Suppressor macrophage treated with lipopolysaccharide for 4 hours (primary cell): ENCODE data around the gene ABHD8.
A peak's percentile ranks its signal among the peaks of the same experiment; 100 is the strongest.

Experiments
- DNase-seq: peaks from one replicate; pipeline ENCODE4 v3.0.0-alpha.2; 2020

ABHD8 gene

DNA sequence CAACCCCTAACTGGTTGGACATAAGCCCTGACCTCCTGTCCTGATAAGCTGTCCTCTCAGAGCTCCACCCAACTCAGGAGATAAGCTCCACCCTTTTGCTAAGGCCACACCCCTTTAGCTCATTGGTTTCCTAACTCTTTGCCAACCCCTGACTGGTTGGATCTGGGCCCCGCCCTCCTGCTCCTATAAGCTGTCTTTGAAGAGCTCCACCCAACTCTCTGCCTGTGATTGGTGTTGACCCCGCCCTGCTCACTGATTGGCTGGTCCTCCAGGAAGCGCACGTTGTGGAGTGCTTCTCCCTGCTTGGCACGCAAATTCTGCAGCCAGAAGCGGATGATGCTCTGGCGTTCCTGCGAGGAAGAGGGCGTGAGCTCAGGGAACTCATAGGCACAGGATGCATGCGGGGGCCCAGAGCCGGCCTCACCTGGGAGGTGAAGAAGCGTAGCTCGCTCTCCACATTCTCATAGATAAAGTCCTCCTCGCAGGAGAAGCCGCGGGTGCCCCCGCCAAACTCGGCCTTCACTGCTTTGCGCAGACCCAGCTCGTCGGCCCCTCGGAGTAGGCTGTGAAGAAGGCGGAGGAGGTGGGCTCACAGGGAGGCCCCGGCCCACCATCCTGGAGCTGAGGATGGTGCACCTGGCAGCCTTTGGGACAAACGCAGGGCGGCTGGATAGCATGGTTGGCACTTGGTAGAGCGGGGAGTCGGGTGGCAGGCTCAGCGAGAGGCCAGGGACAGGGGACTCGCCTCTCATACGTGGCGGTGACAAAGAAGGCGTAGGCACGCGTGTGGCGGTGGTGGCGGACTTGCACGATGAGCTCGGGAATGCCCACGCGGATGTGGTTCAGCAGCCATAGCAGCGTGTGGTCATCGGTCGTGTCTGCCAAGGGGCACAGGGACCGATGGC lies 29.7 kb upstream of the ABHD8 start:
- DNase-seq = peak; percentile 41

DNA sequence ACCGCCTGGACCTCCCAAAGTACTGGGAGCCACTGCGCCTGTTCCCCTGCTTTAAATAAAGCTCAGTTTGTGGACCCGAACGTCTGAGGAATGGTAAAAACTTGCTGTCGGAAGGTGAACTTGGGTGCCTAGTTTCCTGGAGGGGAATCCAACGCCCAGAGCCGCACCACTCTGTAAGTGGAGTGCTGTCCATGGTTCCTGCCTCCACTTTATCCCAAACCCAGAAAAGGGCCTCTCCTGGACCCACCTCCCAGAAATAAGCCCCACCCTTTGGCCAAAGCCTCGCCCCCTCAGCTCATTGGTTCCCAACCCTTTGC lies 29.1 kb upstream of the ABHD8 start:
- DNase-seq = no peak

DNA sequence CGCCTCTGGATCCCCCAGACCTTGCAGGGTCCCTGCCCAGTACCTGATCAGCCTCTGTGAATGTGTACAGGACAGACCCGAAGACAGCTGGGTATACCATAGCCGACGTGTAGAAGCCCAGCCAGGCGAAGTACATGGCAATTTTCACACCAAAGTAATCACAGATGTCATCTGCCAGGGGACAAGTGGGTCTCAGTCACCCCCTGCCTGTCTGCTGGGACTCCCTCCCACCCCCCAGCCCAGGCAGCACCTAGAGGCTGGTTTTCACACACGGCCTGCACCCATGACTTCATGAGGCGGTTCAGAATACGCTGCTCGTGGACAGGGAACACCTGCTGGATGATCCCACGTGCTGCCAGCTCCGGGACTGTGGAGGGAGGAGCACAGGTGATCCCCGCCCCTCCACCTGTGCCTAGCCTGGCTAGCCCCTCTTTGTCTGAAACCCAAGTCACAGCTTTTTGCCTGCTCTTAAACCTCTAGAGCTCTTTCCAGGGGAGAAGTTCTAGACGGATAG lies 27.9 kb upstream of the ABHD8 start:
- DNase-seq = no peak

DNA sequence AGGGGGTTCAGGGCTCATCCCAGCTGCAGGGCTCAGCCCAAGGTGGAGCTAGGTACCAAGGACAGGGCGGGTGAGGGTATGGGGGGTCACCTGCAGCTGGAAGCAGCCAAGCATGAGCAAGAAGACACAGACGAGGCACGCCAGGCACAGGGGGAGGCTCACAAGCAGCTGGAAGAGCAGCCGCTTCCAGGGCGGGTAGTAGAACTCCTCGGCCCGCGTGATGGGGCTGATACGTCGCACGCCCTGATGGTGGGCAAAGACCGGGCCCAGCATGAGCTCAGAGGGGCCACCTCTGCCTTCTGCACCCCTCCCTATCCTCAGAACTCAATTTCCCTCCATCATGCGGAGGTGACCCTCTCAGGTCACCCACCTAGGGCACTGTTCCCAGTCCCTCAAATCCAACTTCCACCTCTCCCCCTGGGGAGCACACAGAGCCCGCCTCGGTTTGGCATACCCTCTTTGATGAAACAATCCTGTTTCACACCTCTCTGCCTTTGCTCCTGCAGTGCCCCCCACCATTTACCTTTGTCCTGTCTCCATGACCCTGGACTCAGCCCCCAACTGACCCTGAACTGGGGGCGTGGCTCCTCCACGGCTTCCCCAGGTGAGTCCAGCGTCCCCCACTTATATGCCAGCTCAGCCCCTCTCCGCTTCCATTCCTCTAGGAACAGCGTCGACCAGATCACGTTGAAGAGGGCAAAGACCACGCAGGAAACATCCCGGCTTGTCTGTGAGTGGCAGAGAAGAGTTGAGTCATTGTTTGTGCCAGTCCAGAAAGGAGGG lies 27.2 kb upstream of the ABHD8 start:
- DNase-seq = no peak

DNA sequence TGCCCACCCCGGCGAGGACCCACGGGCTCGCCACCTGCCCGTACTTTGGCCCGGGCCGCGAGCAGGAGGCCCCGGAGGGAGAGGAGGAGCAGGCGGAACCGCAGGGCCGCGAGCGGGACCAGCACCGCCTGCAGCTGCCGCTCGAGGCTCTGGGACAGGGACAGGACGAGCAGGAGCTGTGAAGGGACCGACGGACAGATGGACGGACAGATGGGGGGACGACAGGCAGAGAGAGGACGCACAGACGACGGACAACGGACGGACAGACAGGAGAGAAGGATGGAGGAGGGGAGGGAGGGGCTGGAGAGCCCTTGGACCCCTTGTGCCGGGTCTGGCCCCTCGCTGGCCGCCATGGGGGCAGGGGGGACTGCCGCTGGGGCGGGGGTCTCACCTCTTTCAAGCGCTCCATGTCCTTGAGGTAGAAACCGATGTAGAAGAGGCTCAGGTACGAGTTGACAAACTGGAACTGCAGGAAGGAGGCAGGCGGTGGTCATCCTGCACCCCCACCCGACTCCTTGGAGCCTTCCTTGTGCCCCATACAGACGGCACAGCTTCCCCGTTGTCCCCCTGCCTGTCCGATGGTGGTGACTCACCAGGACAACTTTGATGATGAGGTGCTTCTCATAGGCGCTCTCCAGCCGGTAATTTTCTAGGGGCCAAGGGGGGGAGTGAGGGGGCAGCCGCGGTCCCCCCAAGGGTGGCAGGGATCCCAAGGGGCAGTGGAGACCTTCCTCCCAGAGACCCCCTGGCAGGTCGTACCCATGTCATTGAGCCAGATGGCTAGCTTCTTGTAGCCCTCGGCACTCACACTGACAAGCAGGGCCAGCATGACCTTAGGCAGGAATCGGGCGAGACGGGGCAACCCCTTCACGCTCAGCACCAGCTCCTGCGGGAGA lies 26.4 kb upstream of the ABHD8 start:
- DNase-seq = no peak

DNA sequence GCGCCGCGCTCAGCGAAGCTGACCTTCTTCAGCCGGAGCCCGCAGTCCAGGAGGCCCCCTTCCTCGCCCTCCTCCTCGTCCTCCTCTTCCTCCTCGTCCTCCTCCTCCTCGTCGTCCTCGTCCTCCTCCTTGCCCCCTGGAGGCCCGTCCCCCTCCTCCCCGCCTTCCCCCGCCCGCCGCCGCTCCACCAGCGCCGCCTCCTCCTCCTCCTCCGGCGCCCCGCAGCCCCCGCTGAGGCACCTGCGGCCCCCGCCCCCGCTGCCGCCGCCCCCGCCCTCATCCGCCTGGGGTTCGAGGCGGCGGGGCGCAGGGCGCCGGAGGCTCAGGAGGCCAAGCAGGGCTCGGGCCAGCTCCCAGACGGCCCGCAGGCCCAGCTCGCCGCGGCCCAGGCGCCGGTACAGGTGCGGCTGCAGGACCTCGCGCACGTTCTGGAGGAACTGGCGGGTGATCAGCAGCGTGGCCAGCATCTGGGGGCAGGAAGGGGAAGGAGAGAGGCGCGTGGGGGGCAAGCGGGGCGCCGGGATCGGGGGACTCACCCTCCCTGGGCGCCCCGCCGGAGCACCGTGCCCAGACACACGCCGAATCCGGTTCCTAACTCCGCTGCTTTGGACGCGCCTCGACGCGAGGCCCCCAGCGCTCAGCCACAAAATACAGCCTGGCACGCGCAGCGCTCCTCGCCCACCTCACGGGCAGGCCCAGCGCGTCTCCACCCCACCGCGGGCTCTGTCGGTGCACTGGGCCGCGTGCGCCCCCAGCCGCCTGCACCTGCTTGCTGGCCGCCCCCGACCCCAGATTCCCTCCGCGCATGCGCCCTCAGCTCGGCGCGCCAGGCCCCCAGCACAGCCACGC lies 25.5 kb upstream of the ABHD8 start:
- DNase-seq = no peak

DNA sequence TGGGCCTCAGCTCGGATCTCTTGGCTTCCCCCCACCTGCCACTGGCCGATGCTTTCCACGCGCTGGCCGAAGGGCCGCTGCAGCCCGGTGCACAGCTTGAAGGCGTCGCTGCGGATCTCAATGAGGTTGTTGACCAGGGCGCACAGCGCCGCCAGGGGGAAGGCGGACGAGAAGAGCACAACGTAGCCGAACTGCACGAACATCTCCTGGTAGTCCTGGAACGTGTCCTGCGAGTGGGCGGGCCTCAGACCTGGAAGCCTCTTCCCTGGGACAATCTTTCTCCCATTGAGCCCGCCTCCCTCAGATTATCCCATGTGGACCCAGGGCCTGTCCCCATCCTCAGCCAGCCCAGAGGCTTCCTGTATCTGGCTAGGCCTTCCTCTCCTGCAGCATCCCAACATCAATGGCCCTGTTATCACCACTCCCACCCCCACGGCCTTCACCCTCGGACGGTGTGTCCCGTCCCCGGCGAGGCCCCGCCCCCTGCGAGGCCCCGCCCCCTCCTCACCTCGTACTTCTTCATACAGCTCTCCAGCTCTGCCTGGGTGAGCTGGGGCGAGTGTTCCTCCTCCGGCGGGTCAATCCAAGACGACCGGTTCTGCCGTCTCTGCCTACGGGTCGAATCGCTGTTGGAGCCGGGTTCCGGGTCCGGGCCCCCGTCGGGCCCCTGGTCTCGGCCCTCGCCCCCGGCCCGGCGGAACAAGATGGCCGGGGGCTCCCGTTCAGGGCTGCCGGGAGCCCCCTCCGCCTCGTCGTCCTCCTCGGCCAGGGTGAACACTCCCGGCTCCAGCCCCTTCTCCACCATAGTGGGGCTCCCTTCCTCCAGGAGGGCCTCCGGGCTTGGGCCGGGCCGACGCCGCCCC lies 24.7 kb upstream of the ABHD8 start:
- peak; percentile 43 for DNase-seq

DNA sequence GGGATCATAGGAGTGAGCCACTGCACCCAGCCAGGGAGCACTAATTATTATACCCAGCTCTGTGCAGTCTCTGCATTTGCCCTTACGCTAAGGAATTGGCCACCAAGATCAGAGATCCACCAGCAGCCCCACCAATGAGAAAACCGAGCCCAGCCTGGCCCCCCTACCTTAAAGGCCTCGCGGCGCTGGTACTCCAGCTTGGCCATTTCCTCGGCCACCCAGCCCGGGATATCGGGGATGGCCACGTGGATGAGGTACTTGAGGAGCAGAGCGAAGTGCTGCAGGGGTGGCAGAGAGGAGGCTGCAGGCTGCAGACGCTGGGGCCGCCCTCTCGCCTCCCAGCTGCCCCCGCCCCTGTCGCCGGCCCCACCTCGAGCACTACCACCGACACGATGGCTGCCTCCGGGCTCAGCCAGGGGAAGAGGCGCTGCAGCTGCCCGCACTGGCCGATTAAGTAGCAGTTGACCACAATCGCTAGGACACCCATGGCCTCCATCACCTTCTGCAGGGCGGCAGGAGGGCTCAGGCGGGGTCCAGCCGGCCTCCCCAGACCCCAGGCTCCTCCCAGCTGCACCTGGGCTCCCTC lies 23.9 kb upstream of the ABHD8 start:
- DNase-seq = no peak

DNA sequence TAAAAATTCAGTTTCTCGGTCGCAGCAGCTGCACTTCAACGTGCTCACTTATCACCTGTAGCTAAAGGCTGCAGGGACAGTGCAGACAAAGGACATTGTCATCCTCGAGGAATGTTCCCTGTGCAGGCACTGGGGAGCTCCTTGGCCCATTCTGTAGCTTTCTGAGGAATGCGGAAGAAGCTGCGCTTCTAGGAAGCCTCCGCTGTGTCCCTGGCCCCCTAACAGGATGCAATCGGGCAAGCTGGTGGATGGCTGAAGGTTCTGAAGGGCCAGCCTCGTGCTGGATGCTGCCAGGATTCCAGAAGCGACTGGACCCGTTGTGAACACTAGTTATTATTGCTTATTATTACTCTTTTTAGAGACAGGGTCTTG lies 23.4 kb upstream of the ABHD8 start:
- no peak for DNase-seq

DNA sequence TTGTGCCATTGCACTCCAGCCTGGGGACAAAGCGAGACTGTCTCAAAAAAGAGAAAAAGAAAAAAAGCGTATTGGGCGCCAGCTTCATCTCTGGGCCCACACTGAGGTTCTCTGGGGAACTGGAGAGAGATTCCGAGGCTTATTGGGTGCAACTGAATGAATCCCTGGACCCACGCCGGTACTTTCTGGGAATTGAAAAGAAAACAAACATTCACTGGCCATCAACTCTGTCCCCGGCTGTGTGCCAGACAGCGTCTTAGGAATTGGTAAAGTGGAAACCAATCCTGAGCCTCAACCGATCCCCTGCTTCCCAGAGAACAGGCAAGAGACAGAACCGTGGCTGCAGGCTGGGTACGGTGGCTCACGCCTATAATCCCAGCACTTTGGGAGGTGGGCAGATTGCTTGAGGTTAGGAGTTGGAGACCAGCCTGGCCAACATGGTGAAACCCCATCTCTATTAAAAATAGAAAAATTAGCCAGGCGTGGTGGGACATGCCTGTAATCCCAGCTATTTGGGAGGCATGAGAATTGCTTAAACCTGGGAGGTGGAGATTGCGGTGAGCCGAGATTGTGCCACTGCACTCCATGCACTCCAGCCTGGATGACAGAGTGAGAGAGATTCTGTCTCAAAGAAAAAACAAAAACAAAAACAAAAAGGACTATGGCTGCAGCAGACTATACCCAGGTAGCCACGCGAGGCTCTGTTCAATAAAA lies 22.8 kb upstream of the ABHD8 start:
- DNase-seq = no peak

DNA sequence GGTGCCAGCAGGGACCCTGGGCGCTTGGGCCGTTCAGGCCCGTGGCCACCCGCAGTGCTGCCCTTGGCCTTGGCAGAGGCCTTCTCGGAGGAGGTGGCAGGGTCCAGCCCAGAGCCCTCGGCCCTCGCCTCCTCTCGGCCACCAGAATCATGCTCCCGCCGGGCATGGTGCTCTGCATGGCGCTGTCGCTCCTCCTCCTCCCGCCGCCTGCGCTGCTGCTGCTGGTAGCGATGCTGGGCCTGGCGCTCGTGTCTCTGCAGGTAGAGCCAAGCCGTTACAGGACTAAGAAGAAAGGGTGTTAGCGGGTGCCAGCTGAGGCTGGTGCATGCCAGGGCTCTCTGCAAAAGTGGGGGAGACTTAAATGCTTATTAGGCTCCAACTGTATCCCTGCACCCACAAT lies 21.9 kb upstream of the ABHD8 start:
- DNase-seq = no peak

DNA sequence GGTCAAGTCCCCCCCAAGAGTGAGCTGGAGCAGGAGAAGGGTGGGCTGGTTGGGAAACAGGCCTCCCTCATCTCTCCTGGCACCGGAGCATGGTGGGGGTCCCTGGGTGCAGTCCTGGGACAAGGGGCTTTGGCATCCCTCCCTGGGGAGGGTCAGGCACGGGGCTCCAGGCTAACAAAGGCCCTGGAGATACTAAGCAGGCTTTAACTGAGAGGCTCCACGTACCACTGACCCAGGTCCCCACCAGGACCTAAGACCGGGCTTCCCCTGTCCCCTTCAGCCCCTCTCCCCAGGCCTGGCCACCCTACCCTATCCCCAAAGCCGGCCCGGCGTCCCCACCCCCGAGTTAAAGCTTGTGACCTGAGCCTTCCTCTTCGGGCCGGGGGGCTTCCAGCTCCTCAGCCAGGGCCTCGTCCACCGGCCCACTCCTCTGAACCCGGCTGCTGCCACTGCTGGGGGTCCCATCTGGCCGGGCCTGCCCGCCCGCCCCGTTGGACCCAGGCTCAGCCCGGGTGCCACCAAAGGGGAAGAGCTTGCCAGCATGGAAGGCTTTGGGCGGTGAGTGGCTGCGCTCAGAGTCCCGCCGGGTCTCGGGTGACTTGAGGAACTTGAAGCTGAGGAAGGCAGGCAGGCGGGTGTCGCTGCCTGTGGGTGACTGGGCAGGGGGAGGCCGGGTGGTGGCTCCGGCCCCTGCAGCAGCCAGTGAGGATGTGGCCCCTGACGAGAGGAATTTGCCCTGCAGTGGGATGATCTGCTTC lies 21.3 kb upstream of the ABHD8 start:
- DNase-seq = no peak

DNA sequence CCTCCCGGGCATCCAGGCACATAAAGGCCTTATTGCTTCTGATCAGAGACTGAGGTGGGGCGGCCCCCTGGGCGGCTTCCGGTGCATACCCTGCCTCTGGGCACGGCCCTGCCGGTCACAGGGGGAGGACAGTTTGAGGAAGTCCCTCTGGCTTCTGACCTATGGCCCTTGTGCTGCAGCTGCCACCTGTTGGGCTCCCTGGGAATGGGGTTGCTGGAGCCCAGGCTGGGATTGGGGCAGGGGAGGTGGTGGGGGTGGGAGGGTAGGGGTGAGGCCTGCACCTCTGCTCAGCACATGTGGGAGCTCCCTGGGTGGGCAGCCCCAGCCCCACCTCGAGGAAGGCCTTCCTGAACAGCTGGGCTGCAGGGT lies 20.7 kb upstream of the ABHD8 start:
- peak; percentile 43 for DNase-seq

DNA sequence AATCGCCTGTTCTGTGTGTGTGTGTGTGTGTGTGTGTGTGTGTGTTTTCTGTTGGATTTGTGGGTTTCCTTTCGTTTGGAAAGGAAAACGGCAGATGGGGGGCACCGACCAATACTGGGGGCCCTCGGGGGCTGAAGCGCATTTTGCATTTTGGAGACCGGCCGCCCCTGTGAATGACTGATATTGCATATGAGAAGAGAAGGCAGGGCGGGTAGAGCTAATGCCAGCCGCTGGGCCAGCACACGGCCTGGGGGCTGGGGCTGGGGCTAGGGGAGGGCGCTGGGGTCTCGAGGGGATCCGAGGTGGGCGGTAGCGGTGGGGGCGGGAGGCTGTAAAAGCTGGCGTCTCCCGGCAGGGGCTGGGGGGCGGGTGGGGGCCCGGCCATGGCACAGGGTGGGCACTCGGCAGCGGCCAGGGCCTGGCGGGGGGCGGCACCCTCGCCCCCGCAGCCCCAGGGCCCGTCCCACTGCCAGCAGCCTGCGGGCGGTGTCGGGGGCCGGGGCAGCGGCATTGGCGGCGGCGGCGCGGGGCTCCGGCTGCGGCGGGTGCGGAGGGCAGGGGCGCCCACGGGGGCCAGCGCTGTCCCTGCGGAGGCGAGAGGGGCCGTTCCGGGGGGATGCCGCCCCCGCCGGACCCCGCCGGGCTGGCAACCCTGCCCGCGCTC lies 20.2 kb upstream of the ABHD8 start:
- DNase-seq = no peak

DNA sequence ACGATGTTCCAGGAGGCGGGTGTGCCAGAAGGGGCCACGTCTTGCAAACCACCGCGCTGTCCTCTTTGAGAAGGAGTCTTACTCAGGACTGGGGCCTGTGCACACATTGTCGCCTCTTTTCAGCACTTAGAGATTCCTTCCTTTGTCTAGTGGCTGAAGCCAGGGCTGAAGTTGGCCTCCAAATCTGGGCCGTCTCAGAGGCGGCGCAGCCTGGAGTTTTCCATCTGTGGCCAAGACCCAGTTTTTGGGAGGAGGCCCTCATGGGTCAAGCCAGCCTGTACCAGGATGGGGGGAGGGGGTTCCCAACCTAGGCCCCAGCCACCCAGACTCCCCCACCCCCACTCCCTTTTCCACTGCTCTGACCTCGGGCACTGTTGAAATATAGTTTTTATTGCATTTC lies 19.6 kb upstream of the ABHD8 start:
- DNase-seq = no peak

DNA sequence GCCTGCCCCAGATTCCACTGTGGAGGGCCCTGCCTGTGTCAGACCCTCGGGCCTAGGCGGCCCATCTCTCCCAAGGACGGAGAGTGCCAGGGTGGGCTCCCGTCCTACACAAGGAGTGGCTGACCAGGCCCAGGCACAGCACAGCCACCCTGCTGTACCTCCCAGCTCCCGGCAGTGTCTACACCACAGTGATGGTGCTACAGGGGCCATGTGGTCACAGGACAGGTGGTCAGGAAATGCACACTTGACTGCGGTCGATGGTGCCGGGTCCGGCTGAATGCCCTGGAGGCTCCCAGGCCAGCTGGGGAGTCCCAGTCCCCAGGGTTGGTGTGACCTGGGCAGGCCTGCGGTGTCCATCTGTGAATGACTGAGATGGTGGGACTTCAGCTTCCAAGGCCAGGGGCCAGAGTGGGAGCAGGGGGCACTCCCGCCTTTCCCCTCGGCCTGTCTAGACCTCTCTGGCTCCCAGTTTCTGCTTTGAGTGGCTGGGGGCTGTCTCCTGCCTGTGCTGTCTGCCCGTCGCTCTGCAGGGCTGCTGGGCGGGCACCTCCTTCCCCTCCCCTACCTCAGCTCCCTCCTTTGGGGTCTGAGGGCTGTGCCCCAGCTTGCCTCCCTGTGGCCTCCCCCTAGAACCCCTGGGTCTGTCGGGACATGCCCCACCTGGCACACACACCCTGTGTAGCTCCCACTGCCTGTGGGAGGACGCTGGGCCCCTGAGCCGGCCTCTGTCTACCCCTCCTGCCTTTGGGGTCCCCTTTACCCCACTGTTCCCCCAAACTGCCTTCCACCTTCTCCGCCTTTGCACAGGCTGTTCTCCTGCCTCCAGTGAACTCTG lies 18.6 kb upstream of the ABHD8 start:
- DNase-seq = no peak

DNA sequence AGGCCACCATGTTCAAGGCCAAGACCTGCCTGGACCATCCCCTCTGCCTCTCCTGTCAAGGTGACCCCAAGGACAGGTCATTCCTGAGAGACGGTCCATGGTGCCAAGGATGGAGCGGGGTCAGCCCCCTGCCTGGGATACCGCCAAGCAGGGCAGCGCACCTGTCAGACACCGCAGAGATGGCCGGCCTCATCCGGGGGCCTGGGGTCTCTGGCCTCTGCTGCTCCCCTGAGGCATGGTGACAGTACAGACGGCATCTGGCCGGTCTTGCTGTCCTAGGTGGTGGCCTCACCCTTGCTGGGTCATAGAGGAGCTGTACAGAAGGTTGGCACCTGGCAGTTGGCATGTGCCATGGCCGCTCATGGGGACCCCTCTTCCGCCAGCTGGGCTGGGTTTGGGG lies 17.2 kb upstream of the ABHD8 start:
- DNase-seq = no peak
